ENCODE data around the gene PRKCA.

Gene PRKCA

DNA sequence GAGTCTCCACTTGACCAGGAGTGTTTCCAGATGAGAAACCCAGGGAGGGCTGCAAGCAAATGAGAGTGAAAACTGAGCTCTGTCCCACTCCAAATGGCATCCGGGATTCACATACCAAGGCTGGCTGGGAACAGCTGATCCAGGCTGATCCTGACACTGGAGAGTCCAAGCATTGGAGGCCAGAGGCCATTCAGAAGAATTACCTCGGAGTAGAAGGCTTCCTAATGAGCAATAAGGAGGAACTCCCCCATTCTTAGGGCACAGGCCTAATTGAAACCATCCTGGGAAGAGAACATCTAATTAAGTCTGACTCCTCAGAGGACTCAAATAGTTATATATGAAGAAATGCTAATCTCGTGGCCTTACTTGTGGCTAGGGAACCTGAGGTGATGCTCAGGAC, 142.8 kb downstream of the PRKCA start:
- TF ChIP-seq POLR2AphosphoS5 (IDR thresholded peaks at IDR 0.05; ENCODE audit: low read depth, low read length): no peak
- TF ChIP-seq, protein P1, sequence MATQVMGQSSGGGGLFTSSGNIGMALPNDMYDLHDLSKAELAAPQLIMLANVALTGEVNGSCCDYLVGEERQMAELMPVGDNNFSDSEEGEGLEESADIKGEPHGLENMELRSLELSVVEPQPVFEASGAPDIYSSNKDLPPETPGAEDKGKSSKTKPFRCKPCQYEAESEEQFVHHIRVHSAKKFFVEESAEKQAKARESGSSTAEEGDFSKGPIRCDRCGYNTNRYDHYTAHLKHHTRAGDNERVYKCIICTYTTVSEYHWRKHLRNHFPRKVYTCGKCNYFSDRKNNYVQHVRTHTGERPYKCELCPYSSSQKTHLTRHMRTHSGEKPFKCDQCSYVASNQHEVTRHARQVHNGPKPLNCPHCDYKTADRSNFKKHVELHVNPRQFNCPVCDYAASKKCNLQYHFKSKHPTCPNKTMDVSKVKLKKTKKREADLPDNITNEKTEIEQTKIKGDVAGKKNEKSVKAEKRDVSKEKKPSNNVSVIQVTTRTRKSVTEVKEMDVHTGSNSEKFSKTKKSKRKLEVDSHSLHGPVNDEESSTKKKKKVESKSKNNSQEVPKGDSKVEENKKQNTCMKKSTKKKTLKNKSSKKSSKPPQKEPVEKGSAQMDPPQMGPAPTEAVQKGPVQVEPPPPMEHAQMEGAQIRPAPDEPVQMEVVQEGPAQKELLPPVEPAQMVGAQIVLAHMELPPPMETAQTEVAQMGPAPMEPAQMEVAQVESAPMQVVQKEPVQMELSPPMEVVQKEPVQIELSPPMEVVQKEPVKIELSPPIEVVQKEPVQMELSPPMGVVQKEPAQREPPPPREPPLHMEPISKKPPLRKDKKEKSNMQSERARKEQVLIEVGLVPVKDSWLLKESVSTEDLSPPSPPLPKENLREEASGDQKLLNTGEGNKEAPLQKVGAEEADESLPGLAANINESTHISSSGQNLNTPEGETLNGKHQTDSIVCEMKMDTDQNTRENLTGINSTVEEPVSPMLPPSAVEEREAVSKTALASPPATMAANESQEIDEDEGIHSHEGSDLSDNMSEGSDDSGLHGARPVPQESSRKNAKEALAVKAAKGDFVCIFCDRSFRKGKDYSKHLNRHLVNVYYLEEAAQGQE (IDR thresholded peaks at IDR 0.05; ENCODE audit: insufficient read depth in 1 of 2, low read depth in 2 of 2, low read length in 2 of 2): no peak
- no peak for TF ChIP-seq TAF1 (IDR thresholded peaks at IDR 0.05; ENCODE audit: borderline replicate concordance, insufficient read depth, low read length)
- TF ChIP-seq FOXP2 (optimal IDR thresholded peaks at IDR 0.05; ENCODE audit: borderline replicate concordance, extremely low read depth, extremely low read length, insufficient read depth): no peak
- TF ChIP-seq SIN3A (IDR thresholded peaks at IDR 0.05; ENCODE audit: borderline replicate concordance, insufficient read depth, low read length): no peak

DNA sequence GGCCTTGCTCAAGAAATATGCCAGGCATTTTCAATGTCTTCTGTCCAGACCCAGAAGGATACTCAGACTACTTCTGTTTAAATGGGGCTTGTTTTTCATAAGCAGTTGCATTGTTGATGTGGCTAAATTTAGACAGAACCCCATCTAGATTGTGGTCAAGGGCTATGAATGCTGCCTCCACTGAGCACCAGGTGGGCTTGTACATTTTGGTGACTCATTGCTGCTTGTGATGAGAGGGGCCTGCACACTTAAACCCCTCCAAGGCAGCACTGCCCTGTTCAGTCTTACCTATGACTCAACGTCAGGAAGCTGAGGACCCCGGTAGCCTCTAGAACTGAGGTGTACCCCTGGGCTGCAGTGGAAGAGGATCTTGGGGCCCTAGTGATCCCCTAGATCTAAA, 144.0 kb downstream of the PRKCA start:
- TF ChIP-seq FOXP2 (optimal IDR thresholded peaks at IDR 0.05; ENCODE audit: borderline replicate concordance, extremely low read depth, extremely low read length, insufficient read depth) (no peak), POLR2AphosphoS5 (IDR thresholded peaks at IDR 0.05; ENCODE audit: low read depth, low read length) (no peak), TAF1 (IDR thresholded peaks at IDR 0.05; ENCODE audit: borderline replicate concordance, insufficient read depth, low read length) (no peak), SIN3A (IDR thresholded peaks at IDR 0.05; ENCODE audit: borderline replicate concordance, insufficient read depth, low read length) (no peak)
- TF ChIP-seq, protein P1 (IDR thresholded peaks at IDR 0.05; ENCODE audit: insufficient read depth in 1 of 2, low read depth in 2 of 2, low read length in 2 of 2): no peak

DNA sequence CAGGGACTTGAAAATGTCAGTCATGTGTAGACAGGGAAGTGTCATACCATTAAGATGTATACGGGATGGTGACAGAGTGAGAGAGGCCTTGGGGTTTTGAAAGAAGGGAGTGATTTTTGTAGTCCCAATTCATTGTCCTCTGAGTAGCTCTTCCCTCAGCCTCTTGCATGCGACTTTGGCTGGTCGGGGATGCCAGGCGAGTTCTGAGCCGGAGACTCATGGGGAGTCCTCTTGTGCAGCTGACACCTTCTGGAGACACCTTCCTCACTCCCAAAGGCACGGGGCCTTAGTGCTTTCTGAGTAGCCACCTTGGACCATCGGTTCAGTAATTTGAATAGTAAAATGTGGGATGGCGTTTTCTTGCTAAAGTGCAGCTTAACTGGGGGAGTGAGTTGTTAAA, 144.7 kb downstream of the PRKCA start:
- TF ChIP-seq SIN3A (IDR thresholded peaks at IDR 0.05; ENCODE audit: borderline replicate concordance, insufficient read depth, low read length) (no peak), TAF1 (IDR thresholded peaks at IDR 0.05; ENCODE audit: borderline replicate concordance, insufficient read depth, low read length) (no peak), POLR2AphosphoS5 (IDR thresholded peaks at IDR 0.05; ENCODE audit: low read depth, low read length) (no peak), FOXP2 (optimal IDR thresholded peaks at IDR 0.05; ENCODE audit: borderline replicate concordance, extremely low read depth, extremely low read length, insufficient read depth) (no peak)
- TF ChIP-seq, protein P1 (IDR thresholded peaks at IDR 0.05; ENCODE audit: insufficient read depth in 1 of 2, low read depth in 2 of 2, low read length in 2 of 2): no peak

DNA sequence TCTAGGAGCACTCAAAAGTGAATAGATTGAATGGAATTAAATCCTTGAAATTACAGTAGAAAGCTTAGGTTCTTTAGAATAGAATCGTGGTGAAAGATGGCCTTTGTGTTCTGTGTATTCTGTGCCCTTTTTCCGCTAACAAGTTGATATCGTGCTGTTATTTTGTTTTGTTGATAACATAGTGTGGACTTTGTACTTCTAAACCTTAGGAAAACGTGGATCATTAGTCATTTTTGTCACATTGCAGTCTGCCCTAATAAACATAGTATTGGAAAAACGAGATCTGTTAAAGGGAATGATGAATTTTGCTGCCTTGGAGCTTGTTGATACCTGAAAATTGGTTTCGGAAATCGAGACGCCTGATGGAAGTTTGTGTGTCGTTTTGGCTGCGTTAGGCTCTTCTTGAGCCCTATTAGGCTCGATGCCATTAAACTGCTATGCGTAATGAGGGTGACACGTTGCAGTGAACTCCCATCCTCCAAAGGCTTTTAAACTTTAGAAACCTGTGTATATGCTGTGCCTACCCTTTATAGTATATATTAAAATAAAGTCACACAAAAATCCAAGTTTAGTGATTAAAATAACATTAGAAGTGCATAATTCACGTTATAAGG, 145.7 kb downstream of the PRKCA start:
- TF ChIP-seq TAF1 (IDR thresholded peaks at IDR 0.05; ENCODE audit: borderline replicate concordance, insufficient read depth, low read length) (no peak), POLR2AphosphoS5 (IDR thresholded peaks at IDR 0.05; ENCODE audit: low read depth, low read length) (no peak), SIN3A (IDR thresholded peaks at IDR 0.05; ENCODE audit: borderline replicate concordance, insufficient read depth, low read length) (no peak), FOXP2 (optimal IDR thresholded peaks at IDR 0.05; ENCODE audit: borderline replicate concordance, extremely low read depth, extremely low read length, insufficient read depth) (no peak)
- TF ChIP-seq, protein P1 (IDR thresholded peaks at IDR 0.05; ENCODE audit: insufficient read depth in 1 of 2, low read depth in 2 of 2, low read length in 2 of 2): no peak
